Measurements from ENCODE around the gene KRTAP10-3. TPM values are rescaled to one million over a fixed set of nuclear protein-coding genes. Genes with fewer than 3 reads are reported as not detected.

Gene KRTAP10-3
- total RNA-seq, 1 donor from 2014 or later = not detected

Other genes starting within 250 kb of the KRTAP10-3 start
- gene CFAP410, start 219.4 kb downstream of the KRTAP10-3 start, total RNA-seq = 3.5 and 9.6 TPM in 2 replicates
- gene TRPM2, start 205.2 kb downstream of the KRTAP10-3 start, total RNA-seq = not detected in 2 replicates
- gene LRRC3, start 103.3 kb downstream of the KRTAP10-3 start, total RNA-seq = 0.71 and 1.5 TPM in 2 replicates
- gene KRTAP10-1, start 18.6 kb downstream of the KRTAP10-3 start, total RNA-seq = not detected in 2 replicates
- gene KRTAP10-2, start 7.3 kb downstream of the KRTAP10-3 start, total RNA-seq = not detected in 2 replicates
- not detected in 2 replicates for gene KRTAP10-4, start 14.9 kb upstream of the KRTAP10-3 start, total RNA-seq
- gene KRTAP10-5, start 21.8 kb upstream of the KRTAP10-3 start, total RNA-seq = not detected in 2 replicates
- not detected in 2 replicates for gene KRTAP10-6, start 33.7 kb upstream of the KRTAP10-3 start, total RNA-seq
- gene KRTAP10-7, start 41.8 kb upstream of the KRTAP10-3 start, total RNA-seq = not detected in 2 replicates
- not detected in 2 replicates for gene KRTAP10-8, start 53.3 kb upstream of the KRTAP10-3 start, total RNA-seq
- gene KRTAP10-9, start 68.3 kb upstream of the KRTAP10-3 start, total RNA-seq = not detected in 2 replicates
- gene KRTAP10-10, start 78.6 kb upstream of the KRTAP10-3 start, total RNA-seq = not detected in 2 replicates
- not detected in 2 replicates for gene KRTAP10-11, start 87.6 kb upstream of the KRTAP10-3 start, total RNA-seq
- gene KRTAP12-4, start 95.9 kb upstream of the KRTAP10-3 start, total RNA-seq = not detected in 2 replicates
- gene KRTAP12-3, start 99.1 kb upstream of the KRTAP10-3 start, total RNA-seq = not detected in 2 replicates
- not detected in 2 replicates for gene KRTAP12-2, start 108.1 kb upstream of the KRTAP10-3 start, total RNA-seq
- gene KRTAP12-1, start 123.4 kb upstream of the KRTAP10-3 start, total RNA-seq = not detected in 2 replicates
- gene KRTAP10-12, start 138.4 kb upstream of the KRTAP10-3 start, total RNA-seq = not detected in 2 replicates
- not detected in 2 replicates for gene TSPEAR, start 152.8 kb upstream of the KRTAP10-3 start, total RNA-seq
- 105 and 197 TPM in 2 replicates for gene UBE2G2, start 243.0 kb upstream of the KRTAP10-3 start, total RNA-seq